HG03439 (cell line): ENCODE data around the gene SERINC1.
A peak's percentile ranks its signal among the peaks of the same experiment; 100 is the strongest.

Experiments used
- ATAC-seq: cut with Tn5 transposase; IDR thresholded peaks from one replicate; pipeline ENCODE4 v1.9.1; 2021; ENCODE audit warnings: mild to moderate bottlenecking, moderate library complexity; ENCODE audit not compliant: unreplicated experiment

SERINC1 gene

DNA sequence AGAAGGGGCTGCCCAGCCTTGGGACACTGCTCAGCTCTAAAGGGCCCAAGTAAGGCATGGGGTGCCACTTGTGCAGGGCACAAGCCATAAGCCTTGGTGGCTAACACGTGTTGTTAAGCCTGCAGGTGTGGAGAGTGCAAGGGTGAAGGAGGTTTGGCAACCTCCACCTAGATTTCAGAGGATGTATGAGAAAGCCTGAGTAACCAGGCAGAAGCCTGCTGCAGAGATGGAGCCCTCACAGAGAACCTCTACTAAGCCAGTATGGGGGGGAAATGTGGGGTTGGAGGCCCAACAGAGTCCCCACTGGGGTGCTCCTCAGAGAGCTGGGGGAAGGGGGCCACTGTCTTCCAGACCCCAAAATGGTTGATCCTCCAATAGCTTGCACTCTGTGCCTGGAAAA is 32.6 kb downstream of the SERINC1 start:
- ATAC-seq = no peak

DNA sequence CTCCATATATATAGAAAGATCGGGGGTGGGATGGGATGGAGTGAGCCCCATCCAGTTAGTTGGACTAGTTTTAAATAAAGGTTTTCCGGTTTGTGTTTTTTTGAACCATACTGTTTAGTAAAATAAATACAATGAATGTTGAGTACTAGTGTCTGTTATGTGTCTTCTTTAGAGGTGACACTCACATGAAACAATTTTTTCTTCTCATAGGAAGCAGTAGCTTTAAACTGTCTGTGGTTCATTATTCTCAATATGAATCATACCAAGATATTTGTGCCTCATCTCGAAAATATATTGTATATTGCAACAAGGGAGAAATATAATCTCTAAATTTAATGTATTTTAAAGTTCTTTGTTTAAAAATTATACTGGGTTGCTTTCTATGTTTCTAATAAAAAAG is 38.8 kb downstream of the SERINC1 start:
- ATAC-seq = peak; percentile 74

DNA sequence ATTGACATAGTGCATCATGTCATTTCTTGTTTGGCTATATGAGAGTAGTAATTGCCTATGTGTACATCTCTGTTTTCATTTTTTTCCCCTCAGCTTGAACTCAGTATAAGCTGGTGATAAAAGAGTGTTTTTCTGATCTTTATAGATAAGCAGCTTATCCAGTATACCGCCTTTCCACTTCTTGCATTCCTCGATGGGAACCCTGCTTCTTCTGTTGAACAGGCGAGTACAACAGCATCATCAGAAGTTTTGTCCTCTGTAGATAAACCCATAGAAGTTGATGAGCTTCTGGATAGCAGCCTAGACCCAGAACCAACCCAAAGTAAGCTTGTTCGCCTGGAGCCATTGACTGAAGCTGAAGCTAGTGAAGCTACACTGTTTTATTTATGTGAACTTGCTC is 39.8 kb downstream of the SERINC1 start:
- no peak for ATAC-seq

DNA sequence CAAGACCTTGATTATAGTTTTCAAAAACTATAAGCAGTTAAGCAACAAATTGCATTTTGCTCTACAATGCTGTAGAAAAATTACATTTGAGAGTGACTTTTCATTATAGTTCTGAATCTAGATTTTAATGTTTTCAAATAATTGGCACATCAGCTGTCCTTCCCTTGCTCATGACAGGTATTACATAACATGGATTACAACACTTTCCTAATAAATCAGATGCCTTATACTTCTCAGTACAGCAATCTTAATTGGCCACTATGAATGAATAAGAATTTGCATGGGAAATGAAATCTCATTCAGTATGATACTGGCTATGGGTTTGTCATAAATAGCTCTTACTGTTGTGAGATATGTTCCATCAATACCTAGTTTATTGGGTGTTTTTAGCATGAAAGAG is 42.3 kb downstream of the SERINC1 start:
- ATAC-seq = no peak

DNA sequence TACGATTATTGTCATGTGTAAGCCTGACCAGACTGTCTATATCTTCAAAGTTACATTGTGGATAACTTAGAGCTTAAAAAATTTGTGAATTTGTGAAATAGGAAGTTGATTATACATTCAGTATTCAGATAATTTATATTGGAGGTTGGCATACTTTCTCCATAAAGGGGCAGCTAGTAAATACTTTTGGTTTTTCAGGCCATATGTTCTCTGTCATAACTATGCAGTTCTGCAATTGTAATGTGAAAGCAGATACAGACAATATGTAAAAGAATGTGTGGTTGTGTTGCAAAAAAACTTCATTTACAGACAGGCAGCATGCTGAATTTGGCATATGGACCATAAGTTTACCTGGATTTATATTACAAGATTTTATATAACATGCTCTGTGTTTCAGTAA is 42.8 kb downstream of the SERINC1 start:
- ATAC-seq = no peak

DNA sequence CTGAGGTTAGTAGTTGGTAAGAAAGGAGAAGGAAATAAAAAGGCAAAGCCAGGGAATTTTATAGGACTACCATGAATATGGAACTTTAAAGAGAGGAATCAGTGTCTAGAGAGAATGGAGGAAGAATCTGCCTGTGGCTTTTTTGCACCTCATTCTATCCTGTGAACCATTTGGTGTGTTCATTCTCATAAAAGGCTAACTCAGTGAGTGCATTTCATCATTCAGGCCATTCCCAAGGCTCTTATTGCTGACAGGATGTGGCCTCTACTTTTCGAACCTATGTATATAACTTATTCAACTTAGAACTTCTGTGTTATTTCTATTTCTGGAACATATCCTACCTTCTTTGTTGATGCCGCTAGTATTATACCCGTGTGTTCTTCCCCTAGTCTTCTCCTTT is 45.0 kb downstream of the SERINC1 start:
- no peak for ATAC-seq

DNA sequence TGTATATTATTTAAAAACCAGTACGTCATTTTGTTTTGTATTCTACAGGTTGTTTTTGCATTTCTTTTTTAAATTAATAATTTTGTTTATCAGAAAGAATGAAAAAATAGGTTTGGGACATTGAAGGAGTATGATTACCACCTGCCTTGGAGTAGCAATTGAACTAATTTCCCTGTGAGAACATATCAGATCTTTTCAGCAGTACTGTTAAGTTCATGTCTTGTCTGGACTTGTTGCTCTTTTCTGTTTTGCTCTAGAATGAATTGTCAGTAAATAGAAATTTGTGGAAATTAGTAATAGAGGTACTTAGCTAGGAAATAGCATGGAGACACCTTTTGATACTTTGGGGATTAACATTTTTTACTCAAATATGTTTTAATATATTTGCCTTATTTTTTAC is 47.9 kb downstream of the SERINC1 start:
- no peak for ATAC-seq

DNA sequence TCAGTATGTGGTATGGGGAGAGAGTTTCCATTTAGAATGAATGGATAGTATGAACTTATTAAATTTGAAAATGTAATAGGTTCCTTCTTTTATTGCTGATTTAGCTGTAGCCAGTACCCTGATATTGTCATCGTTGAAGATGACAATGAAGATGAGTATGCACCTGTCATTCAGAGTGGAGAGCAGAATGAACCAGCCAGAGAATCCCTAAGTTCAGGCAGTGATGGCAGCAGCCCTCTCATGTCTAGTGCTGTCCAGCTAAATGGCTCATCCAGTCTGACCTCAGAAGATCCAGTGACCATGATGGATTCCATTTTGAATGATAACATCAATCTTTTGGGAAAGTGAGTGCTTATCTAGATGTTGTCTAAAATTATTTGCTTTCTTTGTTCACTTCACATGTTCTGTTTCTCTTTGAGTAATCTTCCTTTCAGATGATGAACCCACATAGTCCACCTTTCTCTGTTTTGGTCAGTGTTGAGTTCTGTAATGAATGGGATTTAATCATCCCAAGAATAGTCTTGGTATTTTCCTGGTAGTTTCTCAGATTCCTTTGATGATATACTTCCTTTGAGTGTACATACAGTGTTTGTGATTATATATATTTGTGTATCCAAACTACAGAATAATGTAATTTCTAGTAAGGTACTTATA is 48.9 kb downstream of the SERINC1 start:
- ATAC-seq = peak; percentile 92

DNA sequence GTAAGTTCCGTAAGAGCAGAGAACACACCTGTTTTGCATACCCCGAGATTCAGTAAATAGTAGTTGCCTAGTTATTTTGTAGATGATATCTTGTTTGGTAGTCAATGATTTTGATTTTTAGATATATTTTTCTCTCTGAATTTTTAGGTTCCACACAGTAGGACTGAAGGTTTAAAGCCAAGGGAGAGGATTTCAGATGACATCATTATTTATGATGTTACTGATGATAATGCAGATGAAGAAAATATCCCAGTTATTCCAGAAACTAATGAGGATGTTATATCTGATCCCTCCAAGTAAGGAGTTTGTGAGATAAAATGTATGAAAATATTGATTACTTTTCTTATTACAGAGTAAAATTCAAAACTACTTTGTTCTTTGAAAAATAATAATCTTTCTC is 49.6 kb downstream of the SERINC1 start:
- ATAC-seq = no peak

DNA sequence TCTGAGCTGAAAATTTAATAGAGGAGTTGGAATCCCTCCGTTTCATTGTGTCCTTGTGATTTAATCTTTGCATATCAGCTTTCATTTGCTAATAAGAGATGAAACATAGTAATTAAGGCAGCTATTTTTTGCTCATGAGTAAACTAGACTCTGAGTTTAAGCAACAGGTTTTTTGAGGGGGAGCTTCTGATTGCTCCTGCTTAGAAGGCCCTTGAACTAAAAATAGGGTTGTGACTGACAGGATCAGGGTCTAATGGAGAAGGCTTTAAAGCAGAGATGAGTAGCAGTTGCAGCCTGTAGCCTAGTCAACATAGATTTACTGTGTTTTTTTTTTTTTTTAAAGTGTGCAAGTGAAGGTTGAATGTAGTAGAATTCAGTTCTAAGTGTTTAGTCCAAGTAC is 54.8 kb downstream of the SERINC1 start:
- no peak for ATAC-seq

DNA sequence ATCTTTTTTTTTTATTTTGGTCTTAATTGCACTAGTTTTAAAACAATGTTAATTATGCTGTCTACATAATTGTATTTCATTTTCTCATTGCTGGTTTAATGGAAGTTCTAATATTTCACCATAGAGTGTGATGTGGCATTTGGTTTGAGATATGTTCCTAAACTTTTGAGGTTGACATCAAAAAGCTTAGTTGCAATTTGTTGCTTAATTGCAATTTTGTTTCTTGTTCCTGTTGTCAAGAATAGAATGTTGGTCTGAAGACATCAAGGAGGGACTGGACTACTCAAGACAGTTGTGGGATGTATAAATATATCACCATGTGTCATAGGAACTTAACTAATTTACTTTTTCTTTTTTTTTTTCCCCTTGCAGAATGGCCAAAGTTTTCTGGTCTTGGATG is 59.6 kb downstream of the SERINC1 start:
- ATAC-seq = no peak

DNA sequence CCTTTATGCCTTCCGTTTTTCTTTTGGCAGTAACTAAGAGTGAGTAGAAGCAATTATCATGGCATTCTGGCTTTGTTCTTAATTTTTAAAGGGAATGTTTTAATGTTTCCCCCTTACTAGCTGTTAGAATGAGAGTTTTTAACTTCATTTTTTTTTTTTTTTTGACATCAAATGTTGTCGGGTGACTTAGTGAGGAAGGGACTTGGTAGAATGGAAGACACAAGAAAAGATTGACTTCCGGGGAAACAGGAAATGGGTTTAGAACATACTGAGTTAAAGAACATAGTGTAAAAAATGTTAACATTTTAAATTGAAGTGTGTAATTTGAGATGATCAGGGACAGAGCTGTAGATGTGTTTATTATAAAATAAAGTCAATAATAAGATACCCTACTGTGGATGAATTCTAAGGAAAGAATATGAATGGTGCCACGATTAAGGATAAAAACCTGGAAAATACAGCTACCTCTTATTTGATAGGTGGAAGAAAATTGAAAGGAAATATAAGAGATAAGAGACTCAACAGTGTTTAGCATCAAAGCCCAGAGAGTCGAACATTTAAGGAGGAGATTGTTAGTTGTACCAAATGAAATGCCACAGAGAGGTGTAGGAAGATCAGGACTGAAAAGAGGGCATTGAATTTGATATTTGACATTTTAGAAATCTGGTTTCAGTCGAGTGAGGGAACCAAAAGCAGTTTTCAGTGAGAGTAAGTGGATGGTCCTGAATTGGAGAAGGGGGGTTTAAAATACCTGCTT is 62.7 kb downstream of the SERINC1 start:
- ATAC-seq = no peak

DNA sequence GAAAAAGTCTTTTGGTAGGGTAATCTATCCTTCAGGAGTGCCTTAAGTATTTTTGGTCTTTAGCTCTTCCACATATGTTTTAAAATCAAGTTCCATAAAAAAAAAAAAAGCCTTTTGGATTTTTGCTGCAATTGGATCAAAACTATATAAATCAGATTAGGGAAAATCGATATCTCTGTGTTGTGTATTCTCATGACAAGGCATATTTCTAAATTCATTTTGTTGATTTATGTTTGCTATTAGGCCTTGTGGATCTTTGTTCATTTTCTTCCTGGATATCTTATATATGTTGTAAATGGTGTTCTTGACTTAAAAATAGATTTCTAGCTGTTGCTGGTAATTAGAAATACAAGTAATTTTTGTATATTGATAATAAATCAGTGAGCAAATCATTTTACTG is 63.4 kb downstream of the SERINC1 start:
- ATAC-seq = no peak

DNA sequence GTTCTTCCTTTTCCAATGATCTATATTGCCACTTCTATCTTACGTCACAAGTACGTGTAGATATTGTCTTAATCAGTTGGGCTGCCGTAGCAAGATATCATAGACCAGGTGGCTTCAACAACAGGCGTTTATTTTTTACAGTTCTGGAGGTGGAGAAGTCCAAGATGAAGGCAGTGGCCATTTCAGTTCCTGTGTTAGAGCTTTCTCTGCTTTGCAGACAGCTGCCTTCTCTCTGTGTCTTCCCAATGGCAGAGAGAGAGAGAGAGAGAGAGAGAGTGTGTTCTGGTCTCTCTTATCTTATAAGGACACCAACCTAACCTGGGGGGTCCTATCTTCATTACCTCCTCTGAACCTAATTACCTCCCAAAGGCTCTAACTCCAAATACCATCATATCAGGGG is 63.9 kb downstream of the SERINC1 start:
- no peak for ATAC-seq

DNA sequence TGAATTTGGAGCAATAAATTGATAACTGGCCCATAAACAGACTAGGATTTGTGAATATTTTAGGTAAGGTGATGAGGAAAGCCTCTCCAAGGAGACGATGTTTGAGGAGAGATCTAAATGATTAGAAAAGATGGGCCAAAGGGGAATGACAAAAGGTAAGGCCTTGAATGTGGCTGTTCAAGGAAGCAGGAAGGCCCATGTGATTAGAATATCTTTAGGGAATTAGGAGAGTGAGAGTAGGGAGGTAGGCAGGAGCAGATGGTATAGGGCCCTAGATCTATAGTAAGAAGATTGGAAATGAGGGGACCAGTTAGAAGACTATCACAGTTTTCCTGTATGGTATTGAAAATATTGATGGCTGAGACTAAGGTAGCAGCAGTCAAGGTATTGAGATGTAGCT is 65.4 kb downstream of the SERINC1 start:
- ATAC-seq = no peak

DNA sequence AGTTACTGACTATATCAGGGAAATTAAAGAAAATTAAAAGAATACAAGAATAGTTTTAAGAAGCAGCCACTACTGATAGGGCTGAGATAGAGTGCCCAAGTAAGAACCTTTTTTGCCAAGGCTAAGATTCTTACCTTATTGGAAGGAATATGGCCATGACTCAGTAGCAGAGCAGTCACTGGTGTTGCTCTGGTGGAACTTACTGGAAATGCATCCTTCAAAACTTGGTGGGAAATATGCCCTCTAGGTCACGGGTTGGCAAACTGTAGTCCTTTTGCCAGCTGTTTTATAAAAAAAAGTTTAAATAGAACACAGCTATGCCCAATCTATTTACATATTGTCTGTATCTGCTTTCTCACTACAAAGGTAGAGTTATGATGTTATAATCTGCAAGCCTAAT is 66.2 kb downstream of the SERINC1 start:
- no peak for ATAC-seq

DNA sequence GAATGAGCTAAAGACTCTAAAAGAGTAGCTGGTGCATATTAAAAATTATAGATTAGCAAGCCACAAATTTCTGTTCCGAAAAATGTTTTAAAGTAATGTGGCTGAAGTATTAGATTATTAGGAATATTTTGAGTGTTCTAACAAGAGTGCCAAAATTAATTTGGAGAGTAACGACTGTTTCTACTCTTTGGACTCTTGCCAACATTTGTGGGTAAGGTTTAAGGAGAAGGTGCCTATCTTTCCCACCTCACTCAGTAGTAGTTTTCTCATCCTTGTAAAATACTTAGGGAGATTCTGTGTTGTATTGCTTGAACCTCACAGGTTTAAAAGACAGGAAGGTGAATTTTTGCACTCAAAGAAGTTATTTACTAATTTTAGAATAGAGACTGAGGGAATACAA is 67.2 kb downstream of the SERINC1 start:
- ATAC-seq = no peak

DNA sequence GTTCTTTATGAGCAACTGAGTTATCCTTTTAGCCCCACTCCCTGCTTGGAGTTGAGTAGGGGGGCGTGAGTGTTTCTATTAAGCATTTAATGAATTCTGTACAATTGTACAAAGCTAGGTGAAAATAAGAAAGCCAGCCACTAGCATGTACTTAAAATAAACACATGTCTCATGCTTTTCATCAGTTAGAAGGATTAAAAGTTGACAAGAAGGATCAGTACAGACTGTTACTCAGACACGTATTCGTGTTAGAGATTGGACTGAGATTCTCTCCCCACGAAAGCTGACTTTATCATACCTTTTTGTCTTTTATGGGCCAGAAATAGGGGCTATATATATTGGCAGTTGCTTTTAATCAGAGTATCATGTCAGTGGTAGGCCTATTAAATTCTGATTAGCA is 70.5 kb downstream of the SERINC1 start:
- no peak for ATAC-seq

DNA sequence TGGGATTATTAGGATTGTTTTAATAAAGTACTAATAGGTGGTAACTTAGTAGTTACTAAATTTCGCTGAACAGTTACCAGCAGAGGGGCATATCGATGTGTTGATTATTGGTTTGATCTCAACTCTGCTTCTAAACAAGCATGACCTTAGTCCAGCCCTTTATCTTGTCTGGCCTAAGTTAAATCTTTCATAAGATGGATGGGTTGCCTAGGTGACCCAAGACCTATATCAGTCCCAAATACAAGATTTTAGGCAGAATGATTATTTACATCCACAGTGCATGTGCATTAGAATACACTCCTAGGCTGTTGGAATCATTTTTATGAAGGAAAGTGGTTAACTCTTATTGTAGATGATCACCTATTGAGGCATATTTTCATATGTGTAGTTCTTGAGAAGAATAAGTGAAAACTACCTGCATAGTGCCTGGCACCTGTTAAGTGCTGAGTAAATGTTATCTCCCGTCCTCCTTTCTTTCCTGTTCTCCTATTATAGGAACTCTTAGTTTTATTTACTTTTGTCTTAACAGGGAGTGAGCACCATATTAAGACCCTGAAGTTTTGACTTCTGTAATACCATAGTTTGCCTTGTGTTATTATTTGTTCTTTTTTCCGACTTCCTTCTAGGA is 71.0 kb downstream of the SERINC1 start:
- ATAC-seq = no peak

DNA sequence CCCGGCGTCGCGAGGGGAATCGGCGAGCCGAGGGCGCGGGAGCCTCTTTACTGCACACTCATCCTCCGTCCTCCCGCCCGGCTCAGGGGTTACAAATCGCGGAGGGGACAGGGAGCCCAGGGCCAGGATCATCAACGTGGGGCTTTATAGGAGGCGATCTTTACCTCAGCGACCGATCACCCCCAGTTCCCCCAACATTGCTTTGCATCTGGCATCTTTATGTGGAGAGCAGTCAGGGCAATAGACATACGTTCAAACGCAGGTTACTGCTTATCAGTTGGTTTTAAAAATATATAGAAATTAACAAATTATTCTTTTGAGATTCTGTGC is 71.5 kb downstream of the SERINC1 start:
- ATAC-seq = peak; percentile 24

DNA sequence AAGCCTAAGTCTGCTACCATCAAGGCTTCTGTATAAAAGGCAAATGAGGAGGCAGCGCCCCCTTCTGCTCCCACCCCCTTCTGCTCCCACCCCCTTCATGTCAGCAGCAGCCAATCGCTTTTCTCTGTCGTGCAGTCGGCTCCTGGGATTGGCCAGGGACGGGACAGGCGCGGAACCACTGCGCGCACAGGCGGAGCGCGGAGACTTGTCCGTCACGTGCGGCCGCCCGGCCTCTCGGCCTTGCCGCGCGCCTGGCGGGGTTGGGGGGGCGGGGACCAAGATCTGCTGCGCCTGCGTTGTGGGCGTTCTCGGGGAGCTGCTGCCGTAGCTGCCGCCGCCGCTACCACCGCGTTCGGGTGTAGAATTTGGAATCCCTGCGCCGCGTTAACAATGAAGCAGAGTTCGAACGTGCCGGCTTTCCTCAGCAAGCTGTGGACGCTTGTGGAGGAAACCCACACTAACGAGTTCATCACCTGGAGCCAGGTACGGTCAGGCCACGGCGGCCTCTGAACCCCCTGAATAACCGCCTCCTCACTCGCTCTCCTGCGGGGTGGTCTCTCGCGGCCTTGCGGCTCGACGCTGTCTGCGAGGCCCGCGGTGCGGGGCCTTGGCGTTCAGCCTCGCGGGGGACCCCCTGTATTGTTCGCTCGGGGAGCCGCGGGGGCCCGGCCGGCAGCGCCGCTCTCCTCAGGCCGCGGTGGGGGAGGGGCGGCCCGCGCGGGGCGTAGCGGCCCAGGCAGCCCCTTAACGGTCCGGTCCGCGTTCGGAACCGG is 72.1 kb downstream of the SERINC1 start, which contains the start of gene HSF2:
HSF2 (plus strand) TSS at position 305 of the 773 bp plus-strand sequence; CDS start at position 391, 86 bp downstream.
- peak; percentile 99 for ATAC-seq

DNA sequence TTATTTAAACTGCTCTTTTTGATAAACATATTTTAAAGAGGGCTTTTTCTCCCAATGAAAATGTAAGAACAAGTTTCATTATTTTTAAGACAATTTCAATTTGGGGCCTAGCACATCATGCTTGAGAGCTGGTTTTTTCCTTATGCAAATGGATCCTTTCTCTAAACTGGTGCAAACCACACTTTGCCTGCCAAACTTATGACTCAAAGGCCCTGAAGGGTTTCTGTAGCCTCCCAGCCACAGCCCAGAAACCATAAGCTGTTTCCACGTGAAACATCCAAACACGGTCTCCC is 72.6 kb downstream of the SERINC1 start:
- ATAC-seq = no peak
